NCI-H1105 (cell line): ENCODE data around the gene PAPOLB.

Experiments used
- DNase-seq: peaks from one replicate; lab custom pipeline; 2025; lab: John Stamatoyannopoulos, UW

The PAPOLB gene

GRCh38 chr7:4878336-4879335, 16.8 kb upstream of the PAPOLB start:
- DNase-seq = no peak

- no peak for DNase-seq
Measured at GRCh38 chr7:4876586-4876985, 14.8 kb upstream of the PAPOLB start.

- no peak for DNase-seq
Measured at GRCh38 chr7:4875391-4875790, 13.6 kb upstream of the PAPOLB start.

GRCh38 chr7:4873071-4873944, 11.5 kb upstream of the PAPOLB start:
- no peak for DNase-seq

- DNase-seq = no peak
Measured at GRCh38 chr7:4871930-4872675, 10.3 kb upstream of the PAPOLB start.

- no peak for DNase-seq
Measured at GRCh38 chr7:4871056-4871680, 9.3 kb upstream of the PAPOLB start.

- DNase-seq = no peak
Measured at GRCh38 chr7:4868493-4868892, 6.7 kb upstream of the PAPOLB start.

- DNase-seq = no peak
Measured at GRCh38 chr7:4866528-4867496, 5.0 kb upstream of the PAPOLB start.

GRCh38 chr7:4862156-4862555, 326 bp upstream of the PAPOLB start:
- no peak for DNase-seq

GRCh38 chr7:4861227-4861626, 603 bp downstream of the PAPOLB start:
- DNase-seq = no peak

- no peak for DNase-seq
Measured at GRCh38 chr7:4857189-4857588, 4.6 kb downstream of the PAPOLB start.

GRCh38 chr7:4856336-4857057, 5.3 kb downstream of the PAPOLB start:
- no peak for DNase-seq

- no peak for DNase-seq
Measured at GRCh38 chr7:4854916-4855315, 6.9 kb downstream of the PAPOLB start.

- no peak for DNase-seq
Measured at GRCh38 chr7:4851459-4852422, 10.1 kb downstream of the PAPOLB start.

- DNase-seq = no peak
Measured at GRCh38 chr7:4850262-4850795, 11.5 kb downstream of the PAPOLB start.

- no peak for DNase-seq
Measured at GRCh38 chr7:4849390-4849789, 12.4 kb downstream of the PAPOLB start.

- no peak for DNase-seq
Measured at GRCh38 chr7:4845740-4846142, 16.1 kb downstream of the PAPOLB start.
